Large intestine (tissue), 3 donors: ENCODE measurements around the gene EXOG. TPM values are rescaled to one million over a fixed set of nuclear protein-coding genes. Genes with fewer than 3 reads are reported as not detected.

ENCODE experiments used
- DNase-seq, 2 donors: peaks; one replicate each; pipeline versions ENCODE4 v3.0.0 to v3.0.0-alpha.2; 2013
- H3K27ac ChIP-seq: one replicate; pipeline ENCODE4 v1.5.1; 2013; ENCODE audit warnings: low read length
- H3K27me3 ChIP-seq: 2 replicates; pipeline ENCODE4 v1.6.1; 2013; ENCODE audit warnings: low read length; ENCODE audit not compliant: control insufficient read depth, insufficient read depth
- H3K36me3 ChIP-seq: 2 replicates; pipeline ENCODE4 v1.6.1; 2013; ENCODE audit warnings: low read length; ENCODE audit not compliant: control insufficient read depth, insufficient read depth
- H3K4me1 ChIP-seq: one replicate; pipeline ENCODE4 v1.6.1; 2013; ENCODE audit warnings: low read length; ENCODE audit not compliant: control insufficient read depth, insufficient read depth
- H3K4me3 ChIP-seq: one replicate; pipeline ENCODE4 v1.5.1; 2013; ENCODE audit warnings: low read length
- H3K9me3 ChIP-seq: one replicate; pipeline ENCODE4 v1.6.1; 2013; ENCODE audit warnings: mild to moderate bottlenecking, low read depth, low read length, moderate library complexity; ENCODE audit not compliant: control insufficient read depth
- WGBS: methylation state at CpG from one replicate; pipeline ENCODE4 v1.1.5; 2013; ENCODE audit warnings: low lambda C conversion rate; ENCODE audit not compliant: insufficient coverage; 5-methylcytosine and 5-hydroxymethylcytosine counted together
- polyA plus RNA-seq: library from polyadenylated mRNA; unstranded; fragments of 120-200 nt; gene quantifications from one replicate; pipeline ENCODE4 v1.2.1, GENCODE V29; 2013

EXOG gene
- polyA plus RNA-seq, 1 donor = 10.4 TPM

DNA sequence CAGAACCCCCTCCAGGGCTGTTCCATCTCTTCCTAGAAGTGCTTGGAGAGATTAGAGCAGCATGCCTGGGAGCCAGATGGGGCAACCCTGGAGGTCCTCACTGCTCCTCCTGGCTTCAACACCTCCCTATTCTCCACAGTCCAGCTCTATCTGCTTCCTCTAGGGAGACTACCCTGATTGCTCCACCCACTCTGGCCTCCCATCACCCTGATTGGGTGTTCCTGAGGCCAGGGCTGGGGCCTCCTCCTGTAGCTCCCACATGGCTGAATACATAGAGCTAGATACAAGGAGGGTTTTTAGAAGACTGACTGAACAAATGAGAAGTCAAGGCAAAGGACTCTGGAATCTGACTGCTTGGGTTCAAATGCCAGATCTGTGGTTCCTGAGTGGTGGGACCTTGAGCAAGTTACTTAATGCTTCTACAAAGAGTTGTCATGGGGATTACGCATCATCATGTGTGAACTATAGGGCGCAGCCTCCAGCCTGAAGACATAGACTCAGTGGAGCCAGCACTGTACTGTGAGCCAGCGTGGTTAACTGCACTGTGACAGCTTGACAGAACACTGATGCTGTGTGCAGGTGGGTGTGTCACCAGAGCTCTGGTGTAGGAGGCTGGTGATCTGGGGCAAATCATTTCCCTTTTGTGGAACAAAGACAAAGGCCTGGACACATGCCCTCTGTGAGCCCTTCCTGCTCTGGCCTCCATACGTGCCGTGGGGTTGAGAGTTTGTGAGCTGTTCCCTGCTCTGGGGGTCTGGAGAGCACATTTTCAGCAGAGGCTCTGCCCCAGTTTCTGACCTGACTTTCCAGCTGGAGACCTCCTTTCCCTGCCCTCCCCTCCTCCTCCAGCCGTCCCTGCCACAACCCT lies 78.5 kb downstream of the EXOG start:
- no peaks in the 10 kb centered on the region for H3K36me3 ChIP-seq
- H3K27ac ChIP-seq = no peak overlapping the region
- no peaks in the 10 kb centered on the region for H3K4me1 ChIP-seq
- no peaks in the 10 kb centered on the region for H3K27me3 ChIP-seq
- no peaks in the 10 kb centered on the region for H3K9me3 ChIP-seq
- no CpG with 5 or more reads among the region's 6 CpGs for WGBS
- DNase-seq = no peak
- H3K4me3 ChIP-seq = no peak overlapping the region

- H3K4me3 ChIP-seq = no peak overlapping the region
- no peak for DNase-seq
- 100% methylated on average over 1 of the region's 18 CpGs for WGBS
- no peaks in the 10 kb centered on the region for H3K36me3 ChIP-seq
- no peaks in the 10 kb centered on the region for H3K27me3 ChIP-seq
- H3K9me3 ChIP-seq = no peaks in the 10 kb centered on the region
- H3K27ac ChIP-seq = no peak overlapping the region
- no peaks in the 10 kb centered on the region for H3K4me1 ChIP-seq
These were observed 79.2 kb downstream of the EXOG start for GRCh38 chr3:38575279-38575843.

Other genes starting within 250 kb of the EXOG start
- gene SLC22A13, start 230.5 kb upstream of the EXOG start, polyA plus RNA-seq = 0.34 TPM
- 0.13 TPM for gene SLC22A14, start 214.0 kb upstream of the EXOG start, polyA plus RNA-seq
- gene XYLB, start 149.6 kb upstream of the EXOG start, polyA plus RNA-seq = 30.1 TPM
- gene ACVR2B, start 42.5 kb upstream of the EXOG start, polyA plus RNA-seq = 8.0 TPM
- 3.5 TPM for gene SCN5A, start 153.3 kb downstream of the EXOG start, polyA plus RNA-seq